Karpas-422 (cell line): ENCODE measurements around the gene RGS17. TPM values are rescaled to one million over a fixed set of nuclear protein-coding genes. Genes with fewer than 3 reads are reported as not detected.

Experiments
- DNase-seq: peaks from one replicate; pipeline ENCODE4 v3.0.0-alpha.2; 2015
- H2AFZ ChIP-seq: fragments of 200-600 bp; sonication (generic); 2 replicates; pipeline ENCODE4 v1.6.1; 2014; ENCODE audit warnings: antibody characterized with exemption, low read length, mixed read lengths
- H3K27ac ChIP-seq: fragments of 200-600 bp; sonication (generic); 2 replicates; pipeline ENCODE4 v1.5.1; 2014; ENCODE audit warnings: mild to moderate bottlenecking, low read length, moderate library complexity
- H3K27me3 ChIP-seq: fragments of 200-600 bp; sonication (generic); 2 replicates; pipeline ENCODE4 v1.6.1; 2014; ENCODE audit warnings: low read length, mixed read lengths
- H3K36me3 ChIP-seq: fragments of 200-600 bp; sonication (generic); 2 replicates; pipeline ENCODE4 v1.6.1; 2014; ENCODE audit warnings: low read length, mixed read lengths; ENCODE audit not compliant: insufficient read depth
- H3K4me1 ChIP-seq: fragments of 200-600 bp; sonication (generic); 2 replicates; pipeline ENCODE4 v1.6.1; 2014; ENCODE audit warnings: mild to moderate bottlenecking, low read length, mixed read lengths
- H3K4me2 ChIP-seq: fragments of 200-600 bp; sonication (generic); 2 replicates; pipeline ENCODE4 v1.6.1; 2014; ENCODE audit warnings: low read length, low read depth, mild to moderate bottlenecking; ENCODE audit not compliant: poor library complexity, severe bottlenecking
- H3K4me3 ChIP-seq: fragments of 200-600 bp; sonication (generic); 2 replicates; pipeline ENCODE4 v1.5.1; 2014; ENCODE audit warnings: mild to moderate bottlenecking, antibody characterized with exemption, low read length, mixed read lengths
- H3K79me2 ChIP-seq: fragments of 200-600 bp; sonication (generic); 2 replicates; pipeline ENCODE4 v1.6.1; 2014; ENCODE audit warnings: mild to moderate bottlenecking, low read length, mixed read lengths
- H3K9ac ChIP-seq: fragments of 200-600 bp; sonication (generic); 2 replicates; pipeline ENCODE4 v1.6.0; 2014; ENCODE audit warnings: low read length
- H3K9me2 ChIP-seq: fragments of 200-600 bp; sonication (generic), shearing (Covaris generic); replicated peaks from 2 replicates; pipeline ENCODE4 v1.6.0; 2014; ENCODE audit warnings: mild to moderate bottlenecking, low read length, moderate library complexity; ENCODE audit not compliant: insufficient read depth
- H3K9me3 ChIP-seq: fragments of 300-700, 200-600 bp; sonication (generic); 2 replicates; pipeline ENCODE4 v1.6.1; 2014; ENCODE audit warnings: low read length, mixed read lengths
- H4K20me1 ChIP-seq: fragments of 200-600 bp; sonication (generic); 2 replicates; pipeline ENCODE4 v1.6.1; 2014; ENCODE audit warnings: mild to moderate bottlenecking, antibody characterized with exemption, low read length, low read depth; ENCODE audit not compliant: insufficient read depth
- total RNA-seq: library from RNA; depleted of rRNA; stranded (reverse); fragments of >200 nt; shearing (Covaris generic); gene quantifications from 2 replicates; pipeline ENCODE4 v1.2.3, GENCODE V29; 2014; ENCODE audit warnings: low replicate concordance

RGS17 gene
- total RNA-seq, 1 experiment from 2014 or later, result not detected

DNA sequence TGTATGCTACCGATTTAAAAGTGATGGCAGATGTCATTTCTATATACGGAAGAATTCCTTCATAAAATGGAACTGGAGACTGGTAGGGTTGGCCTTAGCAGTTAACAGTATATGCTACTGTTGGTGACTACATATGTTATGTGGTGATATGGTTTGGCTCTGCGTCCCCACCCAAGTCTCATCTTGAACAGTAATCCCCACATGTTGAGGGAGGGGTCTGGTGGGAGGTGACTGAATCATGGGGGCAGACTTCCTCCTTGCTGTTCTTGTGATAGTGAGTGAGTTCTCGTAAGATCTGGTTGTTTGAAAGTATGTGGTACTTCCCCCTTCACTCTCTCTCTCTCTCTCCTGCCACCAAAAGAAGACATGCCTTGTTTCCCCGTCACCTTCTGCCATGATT lies 29.6 kb downstream of the RGS17 start:
- no peaks in the 10 kb centered on the region for H3K36me3 ChIP-seq
- no peak for DNase-seq
- no peak overlapping the region for H3K4me3 ChIP-seq
- no peaks in the 10 kb centered on the region for H3K79me2 ChIP-seq
- H4K20me1 ChIP-seq, result no peaks in the 10 kb centered on the region
- H3K9ac ChIP-seq, result no peak overlapping the region
- H2AFZ ChIP-seq, result no peak overlapping the region
- peaks cover 15% of the 10 kb centered on the region for H3K4me1 ChIP-seq
- H3K4me2 ChIP-seq, result no peak overlapping the region
- H3K9me2 ChIP-seq, result no peaks in the 10 kb centered on the region
- no peak overlapping the region for H3K27ac ChIP-seq
- no peaks in the 10 kb centered on the region for H3K27me3 ChIP-seq
- H3K9me3 ChIP-seq, result no peaks in the 10 kb centered on the region

- Histone ChIP-seq H3K36me3 (no peaks in the 10 kb centered on the region), H3K4me3 (peak overlapping the region; percentile 19; the same call in 1 of the 2 replicates), H3K9me2 (no peaks in the 10 kb centered on the region), H2AFZ (no peak overlapping the region), H3K27ac (no peak overlapping the region), H3K4me1 (peaks cover 15% of the 10 kb centered on the region), H4K20me1 (no peaks in the 10 kb centered on the region), H3K27me3 (no peaks in the 10 kb centered on the region), H3K9ac (no peak overlapping the region), H3K79me2 (no peaks in the 10 kb centered on the region), H3K9me3 (no peaks in the 10 kb centered on the region), H3K4me2 (peak overlapping the region; percentile 55)
- peak; percentile 41 for DNase-seq
These were observed 31.4 kb downstream of the RGS17 start for GRCh38 chr6:153099636-153100035.

DNA sequence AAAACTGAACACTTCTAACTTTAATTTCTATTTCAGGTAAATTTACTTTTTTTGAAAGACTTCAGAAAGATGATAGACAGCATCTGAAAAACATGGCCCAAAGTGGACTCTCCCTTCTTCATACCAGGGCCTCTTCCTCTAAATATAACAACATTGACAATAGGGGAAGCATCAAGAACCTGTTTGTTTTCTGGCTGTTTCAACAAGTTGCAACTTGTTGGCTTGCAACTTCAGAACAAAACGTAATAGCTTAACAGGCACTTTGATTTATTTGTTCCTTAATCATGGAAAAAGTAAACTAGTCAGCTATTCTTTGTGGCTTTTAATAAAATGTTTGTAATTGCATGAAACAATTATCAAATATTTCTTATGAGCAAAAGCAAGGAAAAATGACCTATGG lies 34.3 kb downstream of the RGS17 start:
- no peak overlapping the region for H3K4me3 ChIP-seq
- DNase-seq, result no peak

DNA sequence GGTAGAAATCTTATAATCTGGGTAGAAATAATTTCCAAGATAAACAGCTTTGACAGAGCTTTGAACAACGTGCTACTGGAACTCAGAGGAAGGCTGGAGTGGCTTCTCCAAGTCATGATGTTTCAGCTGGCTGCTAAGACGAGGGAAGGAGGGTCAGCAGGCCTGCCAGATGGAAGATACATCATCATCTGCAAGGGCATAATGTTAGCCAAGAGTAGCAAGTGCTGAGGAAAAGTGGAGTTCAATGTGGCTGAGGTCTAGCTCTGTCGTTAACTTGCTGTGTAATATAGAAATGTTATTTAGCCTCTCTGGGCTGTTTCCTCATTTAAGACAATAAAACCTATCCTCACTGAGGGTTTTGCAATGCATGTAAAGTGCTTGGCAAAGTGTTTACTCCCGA lies 35.1 kb downstream of the RGS17 start:
- no peaks in the 10 kb centered on the region for H3K36me3 ChIP-seq
- H3K9ac ChIP-seq, result no peak overlapping the region
- no peak overlapping the region for H3K4me2 ChIP-seq
- no peak overlapping the region for H2AFZ ChIP-seq
- no peaks in the 10 kb centered on the region for H3K79me2 ChIP-seq
- H3K4me1 ChIP-seq, result peaks cover 15% of the 10 kb centered on the region
- no peaks in the 10 kb centered on the region for H4K20me1 ChIP-seq
- no peak overlapping the region for H3K4me3 ChIP-seq
- H3K9me2 ChIP-seq, result no peaks in the 10 kb centered on the region
- DNase-seq, result no peak
- H3K27ac ChIP-seq, result no peak overlapping the region
- no peaks in the 10 kb centered on the region for H3K9me3 ChIP-seq
- no peaks in the 10 kb centered on the region for H3K27me3 ChIP-seq

More for the DNA sequence above, 34.3 kb downstream of the RGS17 start:
- H3K4me2 ChIP-seq, result no peak overlapping the region
- H3K79me2 ChIP-seq, result no peaks in the 10 kb centered on the region
- H3K4me1 ChIP-seq, result peaks cover 15% of the 10 kb centered on the region
- no peaks in the 10 kb centered on the region for H3K36me3 ChIP-seq
- H2AFZ ChIP-seq, result no peak overlapping the region
- H3K9ac ChIP-seq, result no peak overlapping the region
- H4K20me1 ChIP-seq, result no peaks in the 10 kb centered on the region
- no peaks in the 10 kb centered on the region for H3K27me3 ChIP-seq
- no peaks in the 10 kb centered on the region for H3K9me3 ChIP-seq
- H3K27ac ChIP-seq, result no peak overlapping the region
- H3K9me2 ChIP-seq, result no peaks in the 10 kb centered on the region

DNA sequence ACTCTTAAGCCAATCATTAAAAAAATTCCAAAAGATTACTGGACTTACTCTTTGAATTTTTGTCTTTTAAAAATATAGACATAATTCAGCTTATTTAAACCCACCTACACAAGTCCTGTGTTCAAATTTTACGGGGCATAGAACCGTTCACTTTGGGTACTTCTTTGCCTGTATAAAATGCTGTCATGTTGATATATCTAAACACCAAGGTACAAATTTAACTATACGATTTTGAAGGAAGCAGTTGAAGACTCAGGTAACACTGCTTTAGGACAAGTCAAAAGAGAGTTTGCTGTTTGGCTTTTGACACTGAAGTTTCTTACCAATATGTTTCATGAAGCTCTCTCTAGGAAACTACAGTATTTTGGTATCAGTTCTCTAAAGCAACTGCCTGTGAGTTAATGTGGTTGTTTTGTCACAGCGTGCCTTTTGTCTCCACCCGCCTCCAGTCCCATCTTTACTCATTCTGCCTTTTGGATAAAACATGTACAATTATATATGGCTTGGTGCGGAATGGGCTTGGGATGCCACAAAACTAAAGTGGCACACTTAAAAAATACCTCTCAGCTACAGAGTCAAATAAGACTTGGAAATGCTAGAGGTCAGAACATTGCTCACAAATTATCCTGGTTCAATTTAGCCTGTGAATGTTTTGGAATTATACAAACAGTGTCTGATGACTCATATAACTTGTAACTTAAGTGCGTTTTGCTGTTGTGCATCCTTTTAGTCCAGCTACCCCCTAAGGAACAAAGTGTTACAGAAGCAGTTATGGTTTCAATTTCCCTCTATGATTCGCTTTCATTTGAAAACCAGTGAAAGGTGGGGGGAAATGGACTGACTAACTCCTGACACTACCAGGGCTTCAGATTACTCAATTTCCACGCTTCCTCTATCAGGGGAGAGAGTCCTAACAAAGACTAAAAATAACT lies 38.7 kb downstream of the RGS17 start:
- DNase-seq, result no peak
- no peak overlapping the region for H2AFZ ChIP-seq
- H3K27ac ChIP-seq, result no peak overlapping the region
- H3K9ac ChIP-seq, result no peak overlapping the region
- no peaks in the 10 kb centered on the region for H3K79me2 ChIP-seq
- H3K27me3 ChIP-seq, result no peaks in the 10 kb centered on the region
- no peaks in the 10 kb centered on the region for H3K36me3 ChIP-seq
- H4K20me1 ChIP-seq, result no peaks in the 10 kb centered on the region
- H3K9me2 ChIP-seq, result no peaks in the 10 kb centered on the region
- H3K9me3 ChIP-seq, result no peaks in the 10 kb centered on the region
- H3K4me2 ChIP-seq, result no peak overlapping the region
- no peaks in the 10 kb centered on the region for H3K4me1 ChIP-seq
- H3K4me3 ChIP-seq, result no peak overlapping the region

DNA sequence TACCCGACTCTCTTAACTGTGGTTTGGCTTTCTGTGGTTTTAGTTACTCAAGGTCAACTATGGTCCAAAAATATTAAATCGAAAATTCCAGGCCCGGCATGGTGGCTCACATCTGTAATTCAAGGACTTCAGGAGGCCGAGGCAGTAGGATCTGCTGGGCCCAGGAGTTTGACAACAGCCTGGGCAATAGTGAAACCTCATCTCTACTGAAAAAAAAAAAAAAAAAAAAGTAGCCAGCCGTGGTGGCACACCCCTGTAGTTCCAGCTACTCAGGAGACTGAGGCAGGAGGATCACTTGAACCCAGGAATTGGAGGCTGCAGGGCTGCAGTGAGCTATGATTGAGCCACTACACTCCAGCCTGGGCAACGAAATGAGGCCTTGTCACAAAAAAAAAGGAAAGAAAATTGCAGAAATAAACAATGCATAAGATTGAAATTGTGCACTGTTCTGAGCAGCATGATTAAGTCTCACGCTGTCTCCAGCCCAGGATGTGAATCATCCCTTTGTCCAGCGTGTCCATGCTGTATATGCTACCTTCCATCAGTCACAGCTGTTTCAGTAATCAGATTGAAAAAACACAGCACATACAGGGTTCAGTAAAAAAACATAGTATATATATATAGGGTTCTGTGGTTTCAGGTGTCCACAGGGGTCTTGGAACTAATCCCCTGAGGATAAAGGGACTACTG lies 40.7 kb downstream of the RGS17 start:
- H3K9ac ChIP-seq, result no peak overlapping the region
- H3K4me2 ChIP-seq, result no peak overlapping the region
- no peaks in the 10 kb centered on the region for H4K20me1 ChIP-seq
- H3K36me3 ChIP-seq, result no peaks in the 10 kb centered on the region
- no peaks in the 10 kb centered on the region for H3K79me2 ChIP-seq
- DNase-seq, result no peak
- H2AFZ ChIP-seq, result no peak overlapping the region
- no peak overlapping the region for H3K27ac ChIP-seq
- H3K4me1 ChIP-seq, result no peaks in the 10 kb centered on the region
- H3K4me3 ChIP-seq, result no peak overlapping the region
- no peaks in the 10 kb centered on the region for H3K9me2 ChIP-seq
- H3K9me3 ChIP-seq, result no peaks in the 10 kb centered on the region
- no peaks in the 10 kb centered on the region for H3K27me3 ChIP-seq

- no peaks in the 10 kb centered on the region for H3K36me3 ChIP-seq
- no peak overlapping the region for H2AFZ ChIP-seq
- H3K27ac ChIP-seq, result no peak overlapping the region
- no peak overlapping the region for H3K4me2 ChIP-seq
- no peak overlapping the region for H3K9ac ChIP-seq
- no peaks in the 10 kb centered on the region for H3K4me1 ChIP-seq
- H3K9me2 ChIP-seq, result no peaks in the 10 kb centered on the region
- DNase-seq, result no peak
- no peak overlapping the region for H3K4me3 ChIP-seq
- H3K79me2 ChIP-seq, result no peaks in the 10 kb centered on the region
- no peaks in the 10 kb centered on the region for H3K9me3 ChIP-seq
- H3K27me3 ChIP-seq, result no peaks in the 10 kb centered on the region
- H4K20me1 ChIP-seq, result no peaks in the 10 kb centered on the region
These were observed 42.3 kb downstream of the RGS17 start for GRCh38 chr6:153088796-153089195.

- no peaks in the 10 kb centered on the region for H4K20me1 ChIP-seq
- H3K4me1 ChIP-seq, result no peaks in the 10 kb centered on the region
- H3K4me3 ChIP-seq, result no peak overlapping the region
- no peaks in the 10 kb centered on the region for H3K36me3 ChIP-seq
- H2AFZ ChIP-seq, result no peak overlapping the region
- no peak overlapping the region for H3K4me2 ChIP-seq
- H3K9ac ChIP-seq, result no peak overlapping the region
- DNase-seq, result no peak
- no peaks in the 10 kb centered on the region for H3K27me3 ChIP-seq
- H3K79me2 ChIP-seq, result no peaks in the 10 kb centered on the region
- no peak overlapping the region for H3K27ac ChIP-seq
- H3K9me2 ChIP-seq, result no peaks in the 10 kb centered on the region
- no peaks in the 10 kb centered on the region for H3K9me3 ChIP-seq
These were observed 43.6 kb downstream of the RGS17 start for GRCh38 chr6:153087436-153087835.
